NCI-H2029 treated with DMSO at 0.1 percent for 48 hours (cell line): Measurements from ENCODE around the gene REC114.
A peak's percentile ranks its signal among the peaks of the same experiment; 100 is the strongest.
"Not testable (repeated sequence)": the region's sequence is repeated elsewhere in the genome, so short reads cannot be mapped to it uniquely, and the experiment has no call there.

ENCODE experiments used
- DNase-seq: peaks from one replicate; lab custom pipeline; 2025; lab: John Stamatoyannopoulos, UW

The REC114 gene

GRCh38 chr15:73530649-73531048 is 87.7 kb downstream of the REC114 start:
- DNase-seq, result no peak

- DNase-seq, result no peak
These were observed 95.2 kb downstream of the REC114 start for GRCh38 chr15:73538123-73538522.

GRCh38 chr15:73538563-73539211 is 95.7 kb downstream of the REC114 start:
- DNase-seq, result no peak

- DNase-seq, result no peak
These were observed 96.5 kb downstream of the REC114 start for GRCh38 chr15:73539212-73540128.

- DNase-seq, result no peak
These were observed 97.2 kb downstream of the REC114 start for GRCh38 chr15:73540161-73540560.

GRCh38 chr15:73541479-73541878 is 98.5 kb downstream of the REC114 start:
- DNase-seq, result no peak

GRCh38 chr15:73548925-73549324 is 106.0 kb downstream of the REC114 start:
- DNase-seq, result not testable (repeated sequence)

- DNase-seq, result no peak
These were observed 107.2 kb downstream of the REC114 start for GRCh38 chr15:73550190-73550589.

- no peak for DNase-seq
These were observed 112.1 kb downstream of the REC114 start for GRCh38 chr15:73555080-73555479.

GRCh38 chr15:73558529-73558928 is 115.6 kb downstream of the REC114 start:
- DNase-seq, result no peak

GRCh38 chr15:73560501-73561117 is 117.6 kb downstream of the REC114 start:
- peak; percentile 24 for DNase-seq

GRCh38 chr15:73564255-73564654 is 121.3 kb downstream of the REC114 start:
- no peak for DNase-seq

GRCh38 chr15:73567020-73567419 is 124.1 kb downstream of the REC114 start:
- DNase-seq, result no peak

GRCh38 chr15:73568564-73569280 is 125.8 kb downstream of the REC114 start:
- DNase-seq, result no peak

GRCh38 chr15:73569361-73569760 is 126.4 kb downstream of the REC114 start:
- no peak for DNase-seq

GRCh38 chr15:73570355-73571032 is 127.5 kb downstream of the REC114 start:
- no peak for DNase-seq

- DNase-seq, result peak; percentile 9
These were observed 128.4 kb downstream of the REC114 start for GRCh38 chr15:73571346-73571745.

- no peak for DNase-seq
These were observed 129.3 kb downstream of the REC114 start for GRCh38 chr15:73572296-73572695.

- no peak for DNase-seq
These were observed 130.1 kb downstream of the REC114 start for GRCh38 chr15:73573037-73573436.

- no peak for DNase-seq
These were observed 130.6 kb downstream of the REC114 start for GRCh38 chr15:73573572-73573971.

- DNase-seq, result no peak
These were observed 132.8 kb downstream of the REC114 start for GRCh38 chr15:73575636-73576247.
